ENCODE measurements around the gene VCX3B.
"Not testable (repeated sequence)": the region's sequence is repeated elsewhere in the genome, so short reads cannot be mapped to it uniquely, and the experiment has no call there.

VCX3B gene

DNA sequence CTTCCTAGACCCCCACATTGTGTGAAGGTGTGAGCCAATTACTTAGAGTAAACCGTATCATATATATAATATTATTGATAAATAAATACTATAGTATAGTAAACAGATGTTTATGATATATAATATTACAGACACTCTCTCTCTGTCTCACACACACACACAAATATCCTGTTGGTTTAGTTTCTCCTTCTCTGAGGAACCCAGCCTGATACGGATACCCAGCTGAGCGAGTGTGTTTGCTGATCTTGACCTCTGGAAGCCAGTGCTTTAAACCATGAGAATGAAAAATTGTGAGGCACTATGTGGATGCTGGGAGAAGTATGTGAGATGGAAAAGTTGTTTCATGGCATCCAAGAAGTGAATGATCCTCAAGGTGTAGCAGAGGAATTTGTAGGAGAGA is at the start of gene VCX3B:
Gene VCX3B (plus strand): TSS at position 301 of the 400 bp plus-strand sequence. CDS start 621 bp downstream, outside the sequence.
- DNase-seq (ENCODE audit: low read depth, low spot score) = not testable (repeated sequence)

DNA sequence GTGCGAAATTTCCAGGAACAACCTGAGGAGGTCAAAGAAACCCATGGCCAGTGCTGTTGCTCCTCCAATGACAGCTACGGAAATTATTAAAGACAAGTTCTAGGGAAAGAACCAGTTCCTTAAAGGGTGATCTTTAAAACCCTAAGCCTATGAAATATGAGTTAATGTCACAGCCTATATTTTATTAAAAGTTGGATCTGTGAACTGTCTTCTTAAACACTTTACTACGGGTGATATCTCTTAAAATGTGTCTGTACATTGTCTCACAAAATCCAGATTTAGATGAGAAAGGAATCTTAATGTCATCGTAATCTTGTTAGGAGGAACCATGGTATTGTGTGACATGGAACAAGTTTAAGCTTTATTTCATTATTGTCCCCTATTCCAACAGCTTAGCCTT is 46.3 kb upstream of the VCX3B start:
- no peak for DNase-seq (ENCODE audit: low read depth, low spot score)

DNA sequence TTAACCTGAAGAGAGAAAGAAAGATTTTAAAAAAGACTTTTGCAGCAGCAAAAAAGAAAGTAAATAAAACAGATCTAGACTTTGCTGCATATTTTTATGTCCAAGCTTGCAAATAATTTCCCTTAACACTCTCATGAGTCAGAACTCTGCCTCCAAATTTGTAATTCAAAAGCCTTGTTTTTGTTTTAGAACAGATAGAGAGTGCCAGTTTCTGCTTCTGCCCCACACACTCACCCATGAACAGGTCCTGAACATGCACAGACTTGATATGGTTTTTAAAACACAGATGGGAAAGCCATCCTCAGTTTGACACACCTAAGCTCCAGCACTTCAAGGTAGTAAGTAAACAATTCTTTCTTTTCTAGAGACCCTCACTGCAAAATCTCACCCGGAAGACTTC is 39.7 kb upstream of the VCX3B start:
- DNase-seq (ENCODE audit: low read depth, low spot score) = no peak

DNA sequence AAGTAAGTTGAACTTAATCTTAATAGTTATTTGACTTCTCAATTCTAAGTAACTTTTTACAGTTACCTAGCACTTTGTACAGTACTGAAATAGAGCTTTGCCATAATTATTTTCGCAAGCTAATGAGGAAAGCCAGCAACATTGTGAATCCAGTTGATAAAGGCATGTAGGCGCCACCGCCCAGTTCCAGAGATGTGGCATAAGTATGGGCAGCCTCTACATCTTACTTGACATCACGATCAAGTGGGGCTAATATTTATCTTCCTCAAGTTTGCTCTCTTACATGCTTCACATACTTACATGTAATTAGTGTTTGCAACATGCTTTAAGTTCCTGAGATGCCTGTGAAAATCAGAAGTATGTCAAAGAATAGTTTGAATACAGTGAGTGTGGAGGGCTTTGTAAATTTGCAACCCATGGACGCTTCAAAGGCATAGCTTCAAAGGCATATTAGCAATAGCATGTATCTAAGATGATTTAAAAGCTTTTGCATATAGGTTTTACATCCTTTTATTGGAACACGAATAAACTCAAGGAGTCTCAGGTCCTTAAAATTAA is 34.9 kb upstream of the VCX3B start:
- DNase-seq (ENCODE audit: low read depth, low spot score) = no peak

DNA sequence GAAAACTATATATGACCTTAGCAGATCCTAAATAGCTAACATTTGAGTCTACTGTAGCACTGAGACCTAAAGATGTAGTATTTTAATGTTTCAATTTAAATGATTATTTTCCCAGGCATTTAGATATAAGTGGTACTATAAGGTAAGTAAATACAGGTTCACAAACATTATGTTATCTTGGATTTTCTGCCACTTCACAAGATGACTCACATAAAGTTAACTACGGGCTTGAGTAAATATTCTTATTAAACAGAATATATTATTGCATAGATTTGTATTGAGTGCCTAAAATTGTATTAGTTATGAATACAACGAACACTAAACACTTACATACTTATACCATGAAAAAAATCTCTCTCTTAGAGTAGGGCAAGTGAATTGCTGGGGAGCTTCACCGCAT is 34.2 kb upstream of the VCX3B start:
- DNase-seq (ENCODE audit: low read depth, low spot score) = no peak

DNA sequence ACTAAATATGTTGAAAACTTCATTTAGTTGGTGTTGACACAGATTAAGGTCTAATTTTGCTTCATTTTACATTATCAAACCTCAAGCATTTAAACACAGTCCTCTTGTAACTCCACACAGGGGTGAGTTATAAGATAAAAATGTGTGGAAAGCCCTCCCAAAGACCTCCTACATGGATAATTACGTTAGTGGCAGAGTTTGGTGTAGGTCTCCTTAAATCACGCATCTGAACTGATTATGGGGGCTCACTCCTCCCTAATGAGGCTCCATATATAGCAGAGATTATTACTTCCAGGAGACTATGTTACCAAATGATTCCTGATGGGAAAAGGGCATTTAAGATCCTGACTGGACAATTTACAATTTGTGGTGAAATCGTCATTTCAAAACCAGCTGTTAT is 32.2 kb upstream of the VCX3B start:
- no peak for DNase-seq (ENCODE audit: low read depth, low spot score)

DNA sequence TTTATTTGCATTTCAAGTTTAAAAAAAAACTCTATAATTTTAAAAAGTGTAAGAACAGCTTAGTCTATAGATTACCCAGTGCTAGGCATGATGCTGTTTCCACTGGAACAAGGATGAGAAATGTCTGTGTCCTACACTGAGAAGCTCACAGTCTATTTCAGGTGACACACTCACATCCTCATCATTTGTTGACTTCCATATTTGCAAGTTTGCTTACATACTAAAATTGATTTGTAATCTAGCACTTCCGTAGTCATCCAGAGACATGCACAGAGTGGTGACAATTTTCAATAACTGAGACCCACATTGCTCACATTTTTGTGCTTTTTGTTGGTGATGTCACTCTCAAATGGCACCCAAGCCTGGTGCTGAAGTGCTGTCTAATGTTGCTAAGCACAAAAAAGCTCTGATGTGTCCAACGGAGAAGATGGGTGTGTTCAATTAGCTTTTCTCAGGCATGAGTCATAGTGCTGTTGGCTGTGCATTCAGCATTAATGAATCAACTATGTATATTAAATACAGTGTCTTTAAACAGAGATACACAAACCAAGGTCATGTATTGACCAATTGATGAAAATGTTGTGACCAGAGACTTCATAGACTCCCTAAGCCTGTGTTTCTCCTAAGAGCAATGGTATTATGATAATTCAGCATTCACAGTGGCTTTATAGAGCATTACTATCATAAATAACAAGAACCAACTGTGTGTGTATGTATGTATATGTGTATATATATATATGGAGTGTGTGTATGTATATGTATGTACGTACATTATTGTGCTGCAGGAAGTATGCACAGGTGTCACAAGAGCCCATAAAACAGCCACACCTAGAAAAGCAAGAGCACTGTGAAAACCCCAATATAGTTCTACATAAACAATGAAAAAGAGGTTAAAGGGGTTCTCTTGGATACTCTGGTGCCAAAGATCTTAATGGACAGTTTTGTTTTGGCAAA is 31.2 kb upstream of the VCX3B start:
- DNase-seq (ENCODE audit: low read depth, low spot score) = no peak

DNA sequence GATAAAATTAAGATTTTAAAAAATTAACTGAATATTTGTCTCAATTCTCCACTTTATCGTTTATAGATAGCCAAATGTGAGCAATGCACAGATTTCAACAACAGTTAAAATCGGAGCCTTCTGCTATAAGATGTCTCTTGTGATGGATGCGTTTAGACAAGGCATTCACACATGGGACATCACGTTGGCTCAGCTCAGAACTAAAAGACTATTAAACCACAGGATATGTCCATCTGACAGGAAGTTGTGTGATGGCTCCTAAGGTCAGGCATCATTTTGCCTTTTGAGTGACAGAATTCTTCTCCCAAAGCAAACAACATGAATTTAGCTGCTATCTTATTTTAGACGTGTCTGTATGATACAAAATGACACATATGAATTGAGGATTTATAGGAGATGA is 17.3 kb upstream of the VCX3B start:
- DNase-seq (ENCODE audit: low read depth, low spot score) = no peak

DNA sequence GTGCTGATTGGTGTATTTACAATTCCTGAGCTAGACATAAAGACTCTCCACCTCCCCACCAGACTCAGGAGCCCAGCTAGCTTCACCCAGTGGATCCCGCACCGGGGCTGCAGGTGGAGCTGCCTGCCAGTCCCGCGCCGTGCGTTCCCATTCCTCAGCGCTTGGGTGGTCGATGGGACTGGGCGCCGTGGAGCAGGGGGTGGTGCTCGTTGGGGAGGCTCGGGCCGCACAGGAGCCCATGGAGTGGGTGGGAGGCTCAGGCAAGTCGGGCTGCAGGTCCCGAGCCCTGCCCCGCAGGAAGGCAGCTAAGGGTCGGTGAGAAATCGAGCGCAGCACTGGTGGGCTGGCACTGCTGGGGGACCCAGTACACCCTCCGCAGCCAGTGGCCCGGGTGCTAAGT is 12.3 kb upstream of the VCX3B start:
- DNase-seq (ENCODE audit: low read depth, low spot score) = not testable (repeated sequence)

DNA sequence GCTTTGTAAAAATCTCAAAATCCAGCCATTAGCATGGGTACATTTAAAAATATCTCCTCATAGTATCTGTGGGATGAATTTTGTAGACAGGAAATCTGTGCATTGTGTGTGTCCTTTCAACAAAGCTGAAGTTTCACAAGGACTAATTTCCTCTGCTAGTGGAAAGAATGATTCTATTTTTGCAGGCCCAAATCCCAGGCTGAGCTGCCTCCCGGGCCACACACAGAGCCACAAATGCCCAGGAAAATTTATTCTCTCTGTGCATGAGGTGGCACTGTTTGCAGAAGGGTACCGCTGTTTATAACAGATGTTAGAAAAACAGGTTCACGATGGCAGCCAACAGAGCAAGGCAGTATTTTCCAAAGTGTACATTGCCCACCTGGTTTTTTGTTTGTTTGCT is 11.0 kb upstream of the VCX3B start:
- no peak for DNase-seq (ENCODE audit: low read depth, low spot score)

DNA sequence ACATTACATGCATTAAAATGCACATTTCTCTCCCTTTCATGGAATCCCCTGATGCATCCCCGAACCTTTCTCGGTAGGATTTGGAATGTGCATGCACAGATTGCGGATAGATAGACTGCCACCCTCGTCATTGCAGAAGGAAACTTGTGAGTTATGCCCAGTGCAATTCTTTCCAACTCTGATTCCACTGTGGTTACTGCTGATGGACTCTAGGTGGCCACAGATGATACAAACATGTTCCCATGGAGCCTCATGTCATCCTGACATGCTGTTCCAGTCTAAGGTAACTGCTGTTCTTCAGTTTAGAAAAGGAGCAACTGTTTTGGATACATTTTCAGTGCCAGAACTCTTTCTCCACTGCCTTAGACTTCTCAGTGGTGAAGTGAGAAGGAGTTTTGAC is 9.1 kb upstream of the VCX3B start:
- no peak for DNase-seq (ENCODE audit: low read depth, low spot score)

DNA sequence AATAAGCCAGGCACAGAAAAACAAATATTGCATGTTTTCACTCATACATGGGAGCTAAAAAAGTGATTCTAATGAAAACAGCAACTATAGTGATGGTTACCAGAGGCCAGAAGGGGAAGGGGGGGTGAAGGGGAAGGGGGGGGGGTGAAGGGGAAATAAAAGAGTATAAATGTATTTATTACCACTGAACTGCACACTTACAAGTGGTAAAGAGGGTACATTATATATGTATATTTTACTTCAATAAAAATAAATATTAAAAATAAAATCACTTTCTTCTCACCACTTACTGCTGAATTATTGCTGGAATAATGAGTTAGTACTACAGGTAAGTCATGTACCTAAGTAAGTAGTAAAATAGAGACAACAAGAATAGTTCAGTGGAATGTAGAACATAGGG is 2.1 kb upstream of the VCX3B start:
- DNase-seq (ENCODE audit: low read depth, low spot score) = no peak

DNA sequence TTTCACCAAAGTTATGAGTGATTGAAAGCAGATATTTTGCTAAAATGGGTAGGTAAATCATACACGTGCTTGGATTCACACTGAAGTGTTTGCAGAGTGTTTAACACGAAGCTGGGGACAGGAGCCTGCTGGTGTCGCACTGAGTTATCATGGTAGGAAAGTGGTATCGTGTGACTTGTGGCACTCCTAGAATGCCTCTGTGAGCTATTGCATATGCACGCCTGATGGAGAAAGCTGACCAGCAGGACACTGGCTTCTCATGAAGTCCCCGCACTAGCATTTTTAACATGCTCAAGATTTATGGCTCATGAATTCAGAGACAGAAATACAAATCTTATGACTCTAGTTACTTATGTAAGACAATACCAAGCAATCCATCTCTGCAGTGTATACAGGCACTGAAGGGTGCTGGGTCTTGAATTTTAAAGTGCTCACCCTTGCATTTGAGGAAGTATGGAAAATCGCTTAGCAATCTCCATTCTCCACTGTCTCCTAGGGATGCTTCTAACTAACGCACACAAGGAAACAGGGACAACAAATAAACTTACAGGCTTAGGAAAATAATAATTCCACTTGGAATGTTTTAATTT is 19.8 kb downstream of the VCX3B start:
- DNase-seq (ENCODE audit: low read depth, low spot score) = no peak

DNA sequence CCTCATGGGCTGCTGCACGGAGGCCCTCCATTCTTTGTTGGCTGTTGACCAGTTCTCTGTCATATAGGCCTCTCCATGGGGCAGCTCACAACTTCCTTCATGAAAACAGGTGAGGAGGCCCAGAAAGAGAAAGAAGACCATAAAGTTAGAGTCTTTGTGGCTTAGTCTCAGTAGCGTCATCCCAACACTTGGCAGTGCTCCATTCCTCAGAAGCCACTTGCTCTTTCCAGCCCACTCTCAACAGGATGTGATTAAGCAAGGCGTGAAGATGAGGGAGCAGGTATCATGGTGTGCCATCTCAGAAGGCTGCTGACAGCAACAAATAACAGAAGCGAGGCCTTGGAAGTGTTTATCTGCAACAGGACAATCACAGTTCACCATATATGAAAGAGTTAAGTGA is 30.4 kb downstream of the VCX3B start:
- DNase-seq (ENCODE audit: low read depth, low spot score) = not testable (repeated sequence)

DNA sequence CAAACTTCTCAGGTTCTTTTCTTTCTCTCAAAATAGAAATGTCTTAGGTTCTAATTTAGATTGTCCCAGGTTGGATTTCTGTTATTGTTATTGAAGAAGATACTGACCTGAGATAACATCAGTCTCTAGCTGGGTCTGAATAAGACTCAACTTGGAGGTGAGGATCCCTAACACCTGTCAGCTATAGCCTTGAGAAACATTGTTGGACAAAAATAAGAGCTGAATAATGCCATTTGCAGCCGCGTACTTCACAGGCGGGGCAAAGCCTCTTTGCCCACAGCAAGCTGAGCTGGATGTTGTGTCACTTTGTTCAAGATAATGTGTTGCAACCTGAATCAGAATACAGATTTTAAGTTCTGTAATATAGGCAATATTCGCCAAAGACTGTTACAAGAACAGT is 35.6 kb downstream of the VCX3B start:
- DNase-seq (ENCODE audit: low read depth, low spot score) = no peak

DNA sequence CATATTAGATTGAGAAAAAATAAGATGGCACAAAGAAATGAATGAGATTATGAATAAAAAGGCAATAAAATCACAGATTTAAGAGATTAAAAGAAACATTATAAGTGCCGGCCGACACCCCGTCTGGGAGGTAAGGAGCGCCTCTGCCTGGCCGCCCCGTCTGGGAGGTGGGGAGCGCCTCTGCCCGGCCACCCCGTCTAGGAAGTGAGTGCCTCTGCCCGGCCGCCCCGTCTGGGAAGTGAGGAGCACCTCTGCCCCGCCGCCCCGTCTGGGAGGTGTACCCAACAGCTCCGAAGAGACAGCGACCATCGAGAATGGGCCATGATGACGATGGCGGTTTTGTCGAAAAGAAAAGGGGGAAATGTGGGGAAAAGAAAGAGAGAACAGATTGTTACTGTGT is 37.5 kb downstream of the VCX3B start:
- not testable (repeated sequence) for DNase-seq (ENCODE audit: low read depth, low spot score)

DNA sequence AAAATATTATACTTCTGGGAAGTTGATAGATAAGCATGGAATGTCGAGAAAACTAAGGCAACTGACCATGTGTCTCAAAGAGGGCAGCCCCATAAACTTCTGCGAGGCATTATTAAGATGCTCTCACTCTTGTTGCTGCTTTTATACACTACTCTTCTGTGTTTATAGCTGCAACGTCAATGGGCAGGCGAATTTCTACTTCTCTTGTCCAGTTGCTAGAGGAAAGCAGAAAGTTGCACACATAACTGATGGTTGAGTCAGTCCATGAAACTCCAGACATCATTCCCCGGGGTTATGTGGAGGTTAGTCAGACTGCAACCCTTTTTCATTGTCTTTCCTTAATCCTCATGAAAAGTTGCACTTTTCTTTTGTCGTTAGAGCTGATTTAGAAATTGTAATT is 39.8 kb downstream of the VCX3B start:
- no peak for DNase-seq (ENCODE audit: low read depth, low spot score)
